GM23338 (cell line): ENCODE measurements around the gene CCT5.
A peak's percentile ranks its signal among the peaks of the same experiment; 100 is the strongest.

ENCODE experiments used
- CREB1 ChIP-seq: fragments of 250-450 bp; sonication (Bioruptor Pico); IDR thresholded peaks from 2 replicates; pipeline ENCODE4 v1.5.0; 2020; ENCODE audit warnings: low read depth, mild to moderate bottlenecking, moderate library complexity
- TF ChIP-seq, protein P1 (sequence below), 2 experiments: fragments of 200-600 bp in 1 of 2; sonication (generic) in 1 of 2; conservative IDR thresholded peaks; 2 replicates each; pipeline versions ENCODE4 v1.5.1 to v1.6.1; 2016 to 2017; ENCODE audit warnings: antibody characterized with exemption in 2 of 2, low read depth in 2 of 2, mild to moderate bottlenecking in 2 of 2, moderate library complexity in 1 of 2
- TF ChIP-seq, protein P2 (sequence below): IDR thresholded peaks from one replicate; pipeline ENCODE4 v1.6.1; 2018; ENCODE audit warnings: antibody characterized with exemption; ENCODE audit not compliant: unreplicated experiment

DNA sequence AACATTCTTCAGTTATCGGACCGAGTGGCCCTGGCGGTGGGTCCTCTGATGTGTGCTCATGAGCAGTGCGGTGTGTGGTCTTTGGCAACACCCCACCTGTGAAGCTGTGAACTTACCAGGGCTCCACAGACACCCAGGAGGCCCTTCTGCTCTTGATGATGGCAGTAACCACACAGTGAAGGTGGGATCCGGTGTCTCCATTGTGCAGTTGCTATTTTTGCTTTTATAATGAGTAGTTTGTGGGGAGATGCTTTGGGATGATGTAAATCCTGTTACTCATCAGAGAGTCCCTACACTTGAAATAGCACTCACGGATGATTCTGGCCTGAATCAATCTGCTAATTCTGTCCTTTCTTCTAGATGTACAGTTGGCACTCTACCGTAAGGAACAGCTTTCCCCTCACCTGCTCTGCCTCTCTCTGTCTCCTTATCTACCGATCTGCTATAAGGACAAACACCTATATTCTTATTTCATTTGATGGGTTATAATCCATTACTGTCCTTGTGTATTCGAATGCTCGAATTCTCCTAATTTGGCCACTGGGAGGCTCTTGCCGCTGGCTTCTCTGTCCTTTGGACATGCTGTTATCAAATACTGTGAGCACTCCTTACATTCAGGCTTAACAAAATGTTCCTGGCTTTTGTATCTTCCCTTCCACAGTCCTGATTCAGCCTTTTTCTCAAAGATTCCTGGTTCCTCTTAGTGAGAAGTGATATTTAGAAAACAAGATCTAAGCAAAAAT lies 20.6 kb upstream of the CCT5 start:
- TF ChIP-seq, protein P1, sequence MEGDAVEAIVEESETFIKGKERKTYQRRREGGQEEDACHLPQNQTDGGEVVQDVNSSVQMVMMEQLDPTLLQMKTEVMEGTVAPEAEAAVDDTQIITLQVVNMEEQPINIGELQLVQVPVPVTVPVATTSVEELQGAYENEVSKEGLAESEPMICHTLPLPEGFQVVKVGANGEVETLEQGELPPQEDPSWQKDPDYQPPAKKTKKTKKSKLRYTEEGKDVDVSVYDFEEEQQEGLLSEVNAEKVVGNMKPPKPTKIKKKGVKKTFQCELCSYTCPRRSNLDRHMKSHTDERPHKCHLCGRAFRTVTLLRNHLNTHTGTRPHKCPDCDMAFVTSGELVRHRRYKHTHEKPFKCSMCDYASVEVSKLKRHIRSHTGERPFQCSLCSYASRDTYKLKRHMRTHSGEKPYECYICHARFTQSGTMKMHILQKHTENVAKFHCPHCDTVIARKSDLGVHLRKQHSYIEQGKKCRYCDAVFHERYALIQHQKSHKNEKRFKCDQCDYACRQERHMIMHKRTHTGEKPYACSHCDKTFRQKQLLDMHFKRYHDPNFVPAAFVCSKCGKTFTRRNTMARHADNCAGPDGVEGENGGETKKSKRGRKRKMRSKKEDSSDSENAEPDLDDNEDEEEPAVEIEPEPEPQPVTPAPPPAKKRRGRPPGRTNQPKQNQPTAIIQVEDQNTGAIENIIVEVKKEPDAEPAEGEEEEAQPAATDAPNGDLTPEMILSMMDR (conservative IDR thresholded peaks at IDR 0.05; ENCODE audit: low read depth in 2 of 2): peak; percentile 32 to 33
- TF ChIP-seq, protein P2, sequence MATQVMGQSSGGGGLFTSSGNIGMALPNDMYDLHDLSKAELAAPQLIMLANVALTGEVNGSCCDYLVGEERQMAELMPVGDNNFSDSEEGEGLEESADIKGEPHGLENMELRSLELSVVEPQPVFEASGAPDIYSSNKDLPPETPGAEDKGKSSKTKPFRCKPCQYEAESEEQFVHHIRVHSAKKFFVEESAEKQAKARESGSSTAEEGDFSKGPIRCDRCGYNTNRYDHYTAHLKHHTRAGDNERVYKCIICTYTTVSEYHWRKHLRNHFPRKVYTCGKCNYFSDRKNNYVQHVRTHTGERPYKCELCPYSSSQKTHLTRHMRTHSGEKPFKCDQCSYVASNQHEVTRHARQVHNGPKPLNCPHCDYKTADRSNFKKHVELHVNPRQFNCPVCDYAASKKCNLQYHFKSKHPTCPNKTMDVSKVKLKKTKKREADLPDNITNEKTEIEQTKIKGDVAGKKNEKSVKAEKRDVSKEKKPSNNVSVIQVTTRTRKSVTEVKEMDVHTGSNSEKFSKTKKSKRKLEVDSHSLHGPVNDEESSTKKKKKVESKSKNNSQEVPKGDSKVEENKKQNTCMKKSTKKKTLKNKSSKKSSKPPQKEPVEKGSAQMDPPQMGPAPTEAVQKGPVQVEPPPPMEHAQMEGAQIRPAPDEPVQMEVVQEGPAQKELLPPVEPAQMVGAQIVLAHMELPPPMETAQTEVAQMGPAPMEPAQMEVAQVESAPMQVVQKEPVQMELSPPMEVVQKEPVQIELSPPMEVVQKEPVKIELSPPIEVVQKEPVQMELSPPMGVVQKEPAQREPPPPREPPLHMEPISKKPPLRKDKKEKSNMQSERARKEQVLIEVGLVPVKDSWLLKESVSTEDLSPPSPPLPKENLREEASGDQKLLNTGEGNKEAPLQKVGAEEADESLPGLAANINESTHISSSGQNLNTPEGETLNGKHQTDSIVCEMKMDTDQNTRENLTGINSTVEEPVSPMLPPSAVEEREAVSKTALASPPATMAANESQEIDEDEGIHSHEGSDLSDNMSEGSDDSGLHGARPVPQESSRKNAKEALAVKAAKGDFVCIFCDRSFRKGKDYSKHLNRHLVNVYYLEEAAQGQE: no peak
- TF ChIP-seq CREB1 (CRISPR knock-in tag): no peak
